Metanephros (tissue), 1 donor: Measurements from ENCODE around the gene SP3. TPM values are rescaled to one million over a fixed set of nuclear protein-coding genes. Genes with fewer than 3 reads are reported as not detected.

ENCODE experiments used
- total RNA-seq: library from RNA; depleted of rRNA; stranded (reverse); fragments of >200 nt; gene quantifications from one replicate; pipeline ENCODE4 v1.2.3, GENCODE V29; 2014

SP3 gene
- total RNA-seq, result 144 TPM

DNA sequence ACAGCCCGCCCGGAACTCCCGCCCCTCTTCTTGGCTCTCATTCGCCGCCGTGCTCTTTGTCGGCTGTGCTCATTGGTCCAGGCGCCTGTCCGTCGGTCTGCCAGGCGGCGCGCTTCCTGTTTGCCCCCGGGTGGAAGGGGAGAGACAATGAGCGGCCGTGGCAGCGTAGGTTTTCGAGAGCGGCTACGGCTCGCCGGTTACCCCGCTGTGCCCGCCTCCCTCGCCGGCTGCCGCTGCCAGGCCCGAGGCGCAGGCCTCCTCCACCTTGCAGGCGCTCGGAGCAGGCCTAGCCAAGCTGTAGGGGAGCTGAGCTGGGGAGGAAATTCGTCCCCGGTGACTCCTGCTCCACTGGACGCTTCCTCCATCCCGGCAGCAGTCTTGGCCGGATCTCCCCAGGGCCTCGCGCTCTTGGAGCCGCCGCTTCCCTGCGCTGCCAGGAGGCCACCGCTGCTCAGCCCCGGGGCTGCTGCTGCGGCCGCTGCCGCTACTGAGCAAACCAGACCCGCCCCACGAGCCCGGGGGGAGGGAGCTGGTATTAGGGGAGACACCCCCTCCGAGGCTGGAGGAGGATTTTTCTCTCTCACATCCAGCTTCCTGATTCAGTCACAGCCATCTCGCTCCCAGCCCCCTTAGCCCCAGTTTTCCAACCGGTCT, at the start of gene SP3:
TSS of gene SP3 (minus strand) at position 2 of the 654 bp plus-strand sequence. CDS start 202 bp downstream, outside the sequence.

